ENCODE measurements around the gene FAR1.
A peak's percentile ranks its signal among the peaks of the same experiment; 100 is the strongest.
"Not testable (repeated sequence)": the region's sequence is repeated elsewhere in the genome, so short reads cannot be mapped to it uniquely, and the experiment has no call there.

Gene FAR1, protein sequence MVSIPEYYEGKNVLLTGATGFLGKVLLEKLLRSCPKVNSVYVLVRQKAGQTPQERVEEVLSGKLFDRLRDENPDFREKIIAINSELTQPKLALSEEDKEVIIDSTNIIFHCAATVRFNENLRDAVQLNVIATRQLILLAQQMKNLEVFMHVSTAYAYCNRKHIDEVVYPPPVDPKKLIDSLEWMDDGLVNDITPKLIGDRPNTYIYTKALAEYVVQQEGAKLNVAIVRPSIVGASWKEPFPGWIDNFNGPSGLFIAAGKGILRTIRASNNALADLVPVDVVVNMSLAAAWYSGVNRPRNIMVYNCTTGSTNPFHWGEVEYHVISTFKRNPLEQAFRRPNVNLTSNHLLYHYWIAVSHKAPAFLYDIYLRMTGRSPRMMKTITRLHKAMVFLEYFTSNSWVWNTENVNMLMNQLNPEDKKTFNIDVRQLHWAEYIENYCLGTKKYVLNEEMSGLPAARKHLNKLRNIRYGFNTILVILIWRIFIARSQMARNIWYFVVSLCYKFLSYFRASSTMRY

DNA sequence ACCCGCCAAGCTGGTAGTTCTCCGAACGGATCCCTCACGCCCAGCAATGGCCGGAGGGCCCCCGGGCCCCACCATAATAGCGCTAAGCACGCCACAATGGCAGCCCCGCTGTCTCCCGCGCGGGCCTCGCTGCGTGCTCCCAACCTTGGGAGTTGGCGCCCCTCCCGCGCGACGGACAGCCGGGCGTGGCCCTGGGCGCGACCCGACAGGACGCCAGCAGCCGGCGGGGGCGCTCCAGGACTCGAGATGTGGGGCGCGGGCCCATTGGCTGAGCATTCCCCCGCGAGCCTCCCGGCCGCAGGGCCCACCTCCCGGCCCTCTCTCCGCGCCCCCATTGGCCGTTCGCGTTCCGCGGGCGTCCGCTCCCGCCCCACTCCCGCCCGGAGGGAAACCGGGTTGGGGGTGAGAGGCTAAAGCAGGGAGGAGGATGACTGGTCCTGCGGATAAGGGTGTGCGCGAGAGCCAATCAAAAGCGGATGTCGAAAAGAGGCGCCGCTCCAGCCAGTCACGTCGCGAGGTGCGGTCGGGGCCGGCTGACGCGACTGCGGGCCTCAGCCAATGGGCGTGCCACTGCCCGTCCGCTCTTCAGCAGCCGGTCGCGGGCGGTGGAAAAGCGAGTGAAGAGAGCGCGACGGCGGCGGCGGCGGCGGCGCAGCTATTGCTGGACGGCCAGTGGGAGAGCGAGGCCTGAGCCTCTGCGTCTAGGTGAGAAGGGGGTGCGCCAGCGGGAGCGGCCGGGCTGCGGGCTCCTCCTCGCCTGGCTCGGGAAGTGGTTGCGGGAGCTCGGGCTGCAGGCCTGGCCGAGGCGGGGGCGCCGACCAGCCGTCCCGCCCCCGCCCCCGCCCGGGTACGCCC, at the start of gene FAR1:
Gene FAR1, plus strand, starts transcription at position 567 of the 855 bp plus-strand sequence. CDS start 26,098 bp downstream, outside the sequence.
- peak; percentile 7 for TF ChIP-seq CTCF (IDR thresholded peaks at IDR 0.05; ENCODE audit: low read length, missing control alignments)
- peak; percentile 99 for DNase-seq (ENCODE audit: low read depth)
- H3K4me3 ChIP-seq (replicated peaks; ENCODE audit: low read depth, low read length), result peak within 1 kb of the TSS; percentile 74

GRCh38 chr11:13620063-13620462, 48.4 kb upstream of the FAR1 start:
- DNase-seq (ENCODE audit: low read depth), result no peak
- no peak for TF ChIP-seq CTCF (IDR thresholded peaks at IDR 0.05; ENCODE audit: low read length, missing control alignments)
- H3K4me3 ChIP-seq (replicated peaks; ENCODE audit: low read depth, low read length), result no peak overlapping the region

DNA sequence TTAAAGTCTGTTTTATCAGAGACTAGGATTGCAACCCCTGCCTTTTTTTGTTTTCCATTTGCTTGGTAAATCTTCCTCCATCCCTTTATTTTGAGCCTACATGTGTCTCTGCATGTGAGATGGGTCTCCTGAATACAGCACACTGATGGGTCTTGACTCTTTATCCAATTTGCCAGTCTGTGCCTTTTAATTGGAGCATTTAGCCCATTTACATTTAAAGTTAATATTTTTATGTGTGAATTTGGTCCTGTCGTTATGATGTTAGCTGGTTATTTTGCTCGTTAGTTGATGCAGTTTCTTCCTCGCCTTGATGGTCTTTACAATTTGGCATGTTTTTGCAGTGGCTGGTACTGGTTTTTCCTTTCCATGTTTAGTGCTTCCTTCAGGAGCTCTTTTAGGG, 41.6 kb upstream of the FAR1 start:
- not testable (repeated sequence) for H3K4me3 ChIP-seq (replicated peaks; ENCODE audit: low read depth, low read length); DNase-seq (ENCODE audit: low read depth)

- not testable (repeated sequence) for H3K4me3 ChIP-seq (replicated peaks; ENCODE audit: low read depth, low read length)
These were observed 39.8 kb upstream of the FAR1 start for GRCh38 chr11:13628634-13629033.

GRCh38 chr11:13629779-13630178, 38.7 kb upstream of the FAR1 start:
- TF ChIP-seq CTCF (IDR thresholded peaks at IDR 0.05; ENCODE audit: low read length, missing control alignments), result no peak
- H3K4me3 ChIP-seq (replicated peaks; ENCODE audit: low read depth, low read length), result no peak overlapping the region
- DNase-seq (ENCODE audit: low read depth), result no peak

More at GRCh38 chr11:13628634-13629033, 39.8 kb upstream of the FAR1 start:
- DNase-seq (ENCODE audit: low read depth), result not testable (repeated sequence)

DNA sequence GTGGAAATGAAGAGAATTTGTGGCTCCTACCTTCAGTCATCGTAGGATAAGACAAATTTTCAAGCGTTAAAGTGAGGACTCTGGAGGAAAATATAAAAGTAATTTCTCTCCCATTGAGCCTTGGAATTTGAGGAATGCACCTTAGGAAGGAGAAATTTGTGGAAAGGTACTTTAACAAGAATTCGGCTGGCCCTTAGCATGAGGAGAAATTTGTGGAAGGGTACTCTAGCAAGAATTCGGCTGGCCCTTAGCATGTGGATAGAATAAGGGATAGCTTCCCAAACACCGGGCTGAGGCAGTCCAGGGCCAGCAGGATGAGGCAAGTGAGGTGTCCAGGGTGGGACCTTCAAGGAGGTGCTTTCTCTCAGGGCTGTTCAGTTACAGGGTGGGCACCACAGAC, 33.2 kb upstream of the FAR1 start:
- no peak overlapping the region for H3K4me3 ChIP-seq (replicated peaks; ENCODE audit: low read depth, low read length)
- TF ChIP-seq CTCF (IDR thresholded peaks at IDR 0.05; ENCODE audit: low read length, missing control alignments), result no peak
- DNase-seq (ENCODE audit: low read depth), result no peak

- no peak for TF ChIP-seq CTCF (IDR thresholded peaks at IDR 0.05; ENCODE audit: low read length, missing control alignments)
- DNase-seq (ENCODE audit: low read depth), result no peak
- H3K4me3 ChIP-seq (replicated peaks; ENCODE audit: low read depth, low read length), result no peak overlapping the region
These were observed 32.7 kb upstream of the FAR1 start for GRCh38 chr11:13635804-13636203.
